MCF 10A (cell line): ENCODE data around the gene GSTM2. TPM values are rescaled to one million over a fixed set of nuclear protein-coding genes. Genes with fewer than 3 reads are reported as not detected.

Experiments
- BruUV-seq: library from RNA; stranded (reverse); fragments of 400-500 nt; replicated peaks from 2 replicates; lab custom pipeline; 2021; lab: Mats Ljungman, UMichigan
- CTCF ChIA-PET: fragments of 300-600 bp; sonication (Branson Sonifier 250); formaldehyde crosslinking; extraction: SDS; loops from one replicate; lab custom pipeline; 2021; ENCODE audit warnings: antibody characterized with exemption, inconsistent platforms; lab: Yijun Ruan, JAX
- POLR2A ChIA-PET: fragments of 300-600, 350-650 bp; sonication (Branson Sonifier 250); formaldehyde crosslinking; extraction: SDS; loops from one replicate; lab custom pipeline; 2020; ENCODE audit warnings: antibody characterized with exemption, inconsistent platforms; lab: Yijun Ruan, JAX
- DNase-seq: peaks from one replicate; pipeline ENCODE4 v3.0.0-alpha.2; 2018; ENCODE audit not compliant: unreplicated experiment
- H3K27ac Mint-ChIP-seq: one replicate; pipeline ENCODE4 v1.8.0; 2022; ENCODE audit warnings: mild to moderate bottlenecking, low read depth, mixed read lengths; ENCODE audit not compliant: unreplicated experiment
- H3K27me3 Mint-ChIP-seq: one replicate; pipeline ENCODE4 v1.8.0; 2022; ENCODE audit warnings: mixed read lengths; ENCODE audit not compliant: insufficient read depth, unreplicated experiment
- H3K36me3 Mint-ChIP-seq: one replicate; pipeline ENCODE4 v1.8.0; 2022; ENCODE audit warnings: mild to moderate bottlenecking, moderate library complexity, mixed read lengths; ENCODE audit not compliant: insufficient read depth, unreplicated experiment
- H3K4me1 Mint-ChIP-seq: one replicate; pipeline ENCODE4 v1.8.0; 2022; ENCODE audit warnings: mixed read lengths; ENCODE audit not compliant: insufficient read depth, unreplicated experiment
- H3K4me3 Mint-ChIP-seq: one replicate; pipeline ENCODE4 v1.8.0; 2022; ENCODE audit warnings: mild to moderate bottlenecking, moderate library complexity, mixed read lengths; ENCODE audit not compliant: unreplicated experiment
- H3K9me3 Mint-ChIP-seq: one replicate; pipeline ENCODE4 v1.8.0; 2022; ENCODE audit warnings: mixed read lengths; ENCODE audit not compliant: unreplicated experiment
- CTCF ChIP-seq: fragments of 200-600 bp; IDR thresholded peaks from one replicate; pipeline ENCODE4 v1.8.0; 2022; ENCODE audit warnings: antibody characterized with exemption, mild to moderate bottlenecking; ENCODE audit not compliant: unreplicated experiment
- intact Hi-C: fragments of 100-400 bp; cut with micrococcal nuclease; formaldehyde crosslinking; loops from 2 replicates; pipeline ENCODE4 v1.14.1; 2022
- total RNA-seq: library from RNA; stranded (reverse); gene quantifications from 2 replicates; pipeline ENCODE4 v1.2.3, GENCODE V29; 2022

Gene GSTM2
- total RNA-seq, 1 experiment from 2014 or later = 0.70 TPM

- H3K27me3 Mint-ChIP-seq = no peaks in the 10 kb centered on the region
- TF ChIP-seq CTCF = no peak
Measured at GRCh38 chr1:109716121-109716520, 48.3 kb downstream of the GSTM2 start.

GRCh38 chr1:109716570-109717090, 48.8 kb downstream of the GSTM2 start:
- POLR2A ChIA-PET = no interaction called here
- H3K27ac Mint-ChIP-seq = no peak overlapping the region
- no peak for DNase-seq
- CTCF ChIA-PET = interaction anchor here (0.6 to 3.3 kb wide), 4 partner anchors 57 to 472 kb away, joined by 3 to 18 read pairs (median 4); no protein-coding TSS in a partner anchor
- intact Hi-C loops = loop anchor here (5.0 kb wide), 1 partner anchor 56 kb away; no protein-coding TSS in a partner anchor
- no TSS peak for BruUV-seq
- H3K36me3 Mint-ChIP-seq = no peaks in the 10 kb centered on the region
- no peak for TF ChIP-seq CTCF
- H3K4me1 Mint-ChIP-seq = peaks cover 15% of the 10 kb centered on the region
- H3K4me3 Mint-ChIP-seq = no peak overlapping the region
- H3K27me3 Mint-ChIP-seq = no peaks in the 10 kb centered on the region
- no peaks in the 10 kb centered on the region for H3K9me3 Mint-ChIP-seq

More at GRCh38 chr1:109716121-109716520, 48.3 kb downstream of the GSTM2 start:
- no TSS peak for BruUV-seq
- POLR2A ChIA-PET = no interaction called here
- CTCF ChIA-PET = interaction anchor here (0.6 to 3.3 kb wide), 3 partner anchors 57 to 76 kb away, joined by 3 to 18 read pairs (median 5); no protein-coding TSS in a partner anchor
- H3K27ac Mint-ChIP-seq = no peak overlapping the region
- intact Hi-C loops = loop anchor here (5.0 kb wide), 1 partner anchor 56 kb away; no protein-coding TSS in a partner anchor
- H3K4me1 Mint-ChIP-seq = peaks cover 15% of the 10 kb centered on the region
- DNase-seq = no peak
- H3K4me3 Mint-ChIP-seq = no peak overlapping the region
- H3K36me3 Mint-ChIP-seq = no peaks in the 10 kb centered on the region
- H3K9me3 Mint-ChIP-seq = no peaks in the 10 kb centered on the region

- CTCF ChIA-PET = interaction anchor here (0.6 to 3.3 kb wide), 10 partner anchors 21 to 256 kb away, joined by 3 to 18 read pairs (median 3); partner anchors contain the start of gene GNAI3
- Mint-ChIP-seq H3K27me3 (no peaks in the 10 kb centered on the region), H3K27ac (peak overlapping the region; percentile 27), H3K4me3 (no peak overlapping the region), H3K36me3 (no peaks in the 10 kb centered on the region), H3K4me1 (peaks cover 15% of the 10 kb centered on the region), H3K9me3 (no peaks in the 10 kb centered on the region)
- POLR2A ChIA-PET = no interaction called here
- DNase-seq = no peak
- intact Hi-C loops = loop anchor here (5.0 kb wide), 1 partner anchor 55 kb away; no protein-coding TSS in a partner anchor
- TF ChIP-seq CTCF = no peak
- no TSS peak for BruUV-seq
Measured at GRCh38 chr1:109717729-109718128, 49.9 kb downstream of the GSTM2 start.

- ChIA-PET CTCF (interaction anchor here (0.6 to 3.3 kb wide), 7 partner anchors 22 to 257 kb away, joined by 3 to 18 read pairs (median 3); no protein-coding TSS in a partner anchor), POLR2A (interaction anchor here (0.7 kb wide), 1 partner anchor 40 kb away, joined by 3 read pairs; no protein-coding TSS in a partner anchor)
- no peaks in the 10 kb centered on the region for H3K27me3 Mint-ChIP-seq
- no peaks in the 10 kb centered on the region for H3K36me3 Mint-ChIP-seq
- no peak for TF ChIP-seq CTCF
- intact Hi-C loops = loop anchor here (5.0 kb wide), 1 partner anchor 54 kb away; no protein-coding TSS in a partner anchor
- H3K9me3 Mint-ChIP-seq = no peaks in the 10 kb centered on the region
- H3K4me1 Mint-ChIP-seq = peaks cover 20% of the 10 kb centered on the region
- H3K4me3 Mint-ChIP-seq = no peak overlapping the region
- H3K27ac Mint-ChIP-seq = peak overlapping the region; percentile 27
- DNase-seq = peak; percentile 13
- BruUV-seq = no TSS peak
Measured at GRCh38 chr1:109718495-109718894, 50.6 kb downstream of the GSTM2 start.
